ENCODE measurements around the gene GALNT17. TPM values are rescaled to one million over a fixed set of nuclear protein-coding genes. Genes with fewer than 3 reads are reported as not detected.

GALNT17 gene
- total RNA-seq, 4 donors from 2014 or later: 66.0 to 97.9 (median 76.0) TPM

DNA sequence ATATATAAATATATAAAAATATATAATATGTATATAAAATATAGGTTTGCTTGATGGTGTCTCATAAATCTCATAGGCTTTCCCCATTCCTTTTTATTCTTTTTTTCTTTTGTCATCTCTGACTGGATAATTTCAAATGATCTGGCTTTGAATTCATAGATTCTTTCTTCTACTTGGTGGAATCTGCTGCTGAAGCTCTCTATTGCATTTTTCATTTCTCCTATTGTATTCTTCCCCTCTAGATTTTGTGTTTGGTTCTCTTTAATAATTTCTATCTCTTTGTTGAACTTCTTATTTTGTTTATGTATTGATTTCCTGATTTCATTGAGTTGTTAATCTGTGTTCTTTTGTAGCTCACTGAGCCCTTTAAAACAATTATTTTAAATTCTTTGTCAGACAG lies 629.4 kb downstream of the GALNT17 start:
- Histone ChIP-seq H3K4me1 (no peaks in the 10 kb centered on the region), H3K4me3 (no peak overlapping the region), H3K36me3 (no peaks in the 10 kb centered on the region), H3K9me3 (peaks cover 0 to 36% (median 0%) of the 10 kb centered on the region in 4 donors), H3K27ac (no peak overlapping the region), H3K27me3 (no peaks in the 10 kb centered on the region)
- no peak for DNase-seq (ENCODE audit: low spot score in 2 of 2)
- no peak for TF ChIP-seq POLR2A (IDR thresholded peaks at IDR 0.05)
- TF ChIP-seq, protein P1, sequence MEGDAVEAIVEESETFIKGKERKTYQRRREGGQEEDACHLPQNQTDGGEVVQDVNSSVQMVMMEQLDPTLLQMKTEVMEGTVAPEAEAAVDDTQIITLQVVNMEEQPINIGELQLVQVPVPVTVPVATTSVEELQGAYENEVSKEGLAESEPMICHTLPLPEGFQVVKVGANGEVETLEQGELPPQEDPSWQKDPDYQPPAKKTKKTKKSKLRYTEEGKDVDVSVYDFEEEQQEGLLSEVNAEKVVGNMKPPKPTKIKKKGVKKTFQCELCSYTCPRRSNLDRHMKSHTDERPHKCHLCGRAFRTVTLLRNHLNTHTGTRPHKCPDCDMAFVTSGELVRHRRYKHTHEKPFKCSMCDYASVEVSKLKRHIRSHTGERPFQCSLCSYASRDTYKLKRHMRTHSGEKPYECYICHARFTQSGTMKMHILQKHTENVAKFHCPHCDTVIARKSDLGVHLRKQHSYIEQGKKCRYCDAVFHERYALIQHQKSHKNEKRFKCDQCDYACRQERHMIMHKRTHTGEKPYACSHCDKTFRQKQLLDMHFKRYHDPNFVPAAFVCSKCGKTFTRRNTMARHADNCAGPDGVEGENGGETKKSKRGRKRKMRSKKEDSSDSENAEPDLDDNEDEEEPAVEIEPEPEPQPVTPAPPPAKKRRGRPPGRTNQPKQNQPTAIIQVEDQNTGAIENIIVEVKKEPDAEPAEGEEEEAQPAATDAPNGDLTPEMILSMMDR (IDR thresholded peaks at IDR 0.05): no peak
- TF ChIP-seq EP300 (IDR thresholded peaks at IDR 0.05): no peak

Small RNA genes within 50 kb of the gene (small RNA-seq; reads per million reads assigned to genes)
- not detected for gene MIR3914-1
- gene RN7SKP75: not detected
